SK-N-MC (cell line): ENCODE results near the gene RTL10.
A peak's percentile ranks its signal among the peaks of the same experiment; 100 is the strongest.

Source experiments
- DNase-seq: peaks from one replicate; pipeline ENCODE4 v3.0.0-alpha.2; 2011; ENCODE audit warnings: low read depth, low spot score
- H3K27ac ChIP-seq: fragments of 200-600 bp; sonication (generic); 2 replicates; pipeline ENCODE4 v1.5.1; 2016; ENCODE audit warnings: mixed run types
- H3K36me3 ChIP-seq: fragments of 200-600 bp; sonication (generic); 2 replicates; pipeline ENCODE4 v1.6.1; 2017; ENCODE audit warnings: antibody characterized with exemption, low read length, mixed read lengths; ENCODE audit not compliant: insufficient read depth
- H3K4me3 ChIP-seq: fragments of 200-600 bp; sonication (generic); 2 replicates; pipeline ENCODE4 v1.5.1; 2016
- H3K9ac ChIP-seq: fragments of 200-600 bp; sonication (generic); 2 replicates; pipeline ENCODE4 v1.8.0; 2017; ENCODE audit warnings: mixed run types, mixed read lengths; ENCODE audit not compliant: insufficient read length
- H3K9me3 ChIP-seq: fragments of 200-600 bp; sonication (generic); 2 replicates; pipeline ENCODE4 v1.6.1; 2017; ENCODE audit warnings: low read depth, mild to moderate bottlenecking, antibody characterized with exemption, low read length, moderate library complexity, mixed read lengths
- EZH2 ChIP-seq: fragments of 200-600 bp; sonication (generic); IDR thresholded peaks from one replicate; pipeline ENCODE4 v1.6.1; 2017; ENCODE audit warnings: antibody characterized with exemption
- FOXP2 ChIP-seq: optimal IDR thresholded peaks from 2 replicates; pipeline ENCODE3; 2011; ENCODE audit warnings: mild to moderate bottlenecking, moderate library complexity; ENCODE audit not compliant: insufficient read depth; ENCODE audit errors: extremely low read length, control extremely low read depth
- POLR2AphosphoS5 ChIP-seq: IDR thresholded peaks from 2 replicates; pipeline ENCODE4 v1.6.1; 2012; ENCODE audit warnings: mild to moderate bottlenecking, low read depth, low read length, borderline replicate concordance

The RTL10 gene

GRCh38 chr22:19879246-19879570, 24.5 kb upstream of the RTL10 start:
- Histone ChIP-seq H3K36me3 (no peaks in the 10 kb centered on the region), H3K27ac (no peak overlapping the region), H3K9ac (no peak overlapping the region), H3K9me3 (no peaks in the 10 kb centered on the region), H3K4me3 (no peak overlapping the region)
- no peak for TF ChIP-seq POLR2AphosphoS5
- TF ChIP-seq FOXP2, result no peak
- no peak for TF ChIP-seq EZH2
- DNase-seq, result no peak

- no peaks in the 10 kb centered on the region for H3K36me3 ChIP-seq
- H3K27ac ChIP-seq, result 0 out of 2 replicates have a peak overlapping the region, but pooled peaks have one; percentile 46
- TF ChIP-seq EZH2 (no peak), FOXP2 (no peak), POLR2AphosphoS5 (no peak)
- H3K9ac ChIP-seq, result no peak overlapping the region
- H3K9me3 ChIP-seq, result no peaks in the 10 kb centered on the region
- DNase-seq, result no peak
- no peak overlapping the region for H3K4me3 ChIP-seq
These were observed 24.0 kb upstream of the RTL10 start for GRCh38 chr22:19878461-19879245.

- DNase-seq, result no peak
- Histone ChIP-seq H3K9ac (no peak overlapping the region), H3K9me3 (no peaks in the 10 kb centered on the region), H3K27ac (no peak overlapping the region), H3K36me3 (no peaks in the 10 kb centered on the region), H3K4me3 (no peak overlapping the region)
- TF ChIP-seq EZH2 (no peak), FOXP2 (no peak), POLR2AphosphoS5 (no peak)
These were observed 23.1 kb upstream of the RTL10 start for GRCh38 chr22:19877626-19878339.

- Histone ChIP-seq H3K27ac (no peak overlapping the region), H3K4me3 (no peak overlapping the region), H3K9me3 (no peaks in the 10 kb centered on the region), H3K9ac (no peak overlapping the region), H3K36me3 (no peaks in the 10 kb centered on the region)
- no peak for DNase-seq
- TF ChIP-seq EZH2 (no peak), POLR2AphosphoS5 (no peak), FOXP2 (no peak)
These were observed 22.4 kb upstream of the RTL10 start for GRCh38 chr22:19876941-19877625.

GRCh38 chr22:19876314-19876940, 21.8 kb upstream of the RTL10 start:
- Histone ChIP-seq H3K27ac (no peak overlapping the region), H3K9ac (no peak overlapping the region), H3K36me3 (no peaks in the 10 kb centered on the region), H3K4me3 (no peak overlapping the region), H3K9me3 (no peaks in the 10 kb centered on the region)
- no peak for TF ChIP-seq POLR2AphosphoS5
- TF ChIP-seq FOXP2, result no peak
- no peak for TF ChIP-seq EZH2
- no peak for DNase-seq

- H3K36me3 ChIP-seq, result no peaks in the 10 kb centered on the region
- no peak for TF ChIP-seq FOXP2
- TF ChIP-seq EZH2, result no peak
- TF ChIP-seq POLR2AphosphoS5, result no peak
- H3K27ac ChIP-seq, result no peak overlapping the region
- H3K9ac ChIP-seq, result no peak overlapping the region
- DNase-seq, result no peak
- H3K9me3 ChIP-seq, result no peaks in the 10 kb centered on the region
- H3K4me3 ChIP-seq, result no peak overlapping the region
These were observed 21.0 kb upstream of the RTL10 start for GRCh38 chr22:19875531-19876313.

- Histone ChIP-seq H3K27ac (no peak overlapping the region), H3K36me3 (no peaks in the 10 kb centered on the region), H3K9ac (no peak overlapping the region), H3K4me3 (no peak overlapping the region), H3K9me3 (no peaks in the 10 kb centered on the region)
- no peak for DNase-seq
- TF ChIP-seq FOXP2, result no peak
- TF ChIP-seq EZH2, result no peak
- TF ChIP-seq POLR2AphosphoS5, result no peak
These were observed 20.4 kb upstream of the RTL10 start for GRCh38 chr22:19875061-19875530.

GRCh38 chr22:19874307-19875060, 19.8 kb upstream of the RTL10 start:
- Histone ChIP-seq H3K9ac (no peak overlapping the region), H3K36me3 (no peaks in the 10 kb centered on the region), H3K27ac (no peak overlapping the region), H3K4me3 (no peak overlapping the region), H3K9me3 (no peaks in the 10 kb centered on the region)
- TF ChIP-seq FOXP2, result no peak
- no peak for TF ChIP-seq EZH2
- TF ChIP-seq POLR2AphosphoS5, result no peak
- DNase-seq, result no peak
